Subcutaneous abdominal adipose tissue (tissue), 5 donors: Measurements from ENCODE around the gene SURF4.

ENCODE experiments used
- H3K27ac ChIP-seq: one replicate; pipeline ENCODE4 v1.7.0; 2013; ENCODE audit warnings: low read depth, mild to moderate bottlenecking, inconsistent platforms, low read length, moderate library complexity
- H3K27me3 ChIP-seq, 5 donors: one replicate each; pipeline ENCODE4 v1.7.0; 2013; ENCODE audit warnings: low read length in 5 of 5, inconsistent platforms in 1 of 5; ENCODE audit not compliant: control insufficient read depth in 5 of 5, insufficient read depth in 4 of 5
- H3K36me3 ChIP-seq, 5 donors: one replicate each; pipeline ENCODE4 v1.7.0; 2013; ENCODE audit warnings: low read length in 5 of 5; ENCODE audit not compliant: control insufficient read depth in 5 of 5, insufficient read depth in 5 of 5
- H3K4me1 ChIP-seq, 5 donors: one replicate each; pipeline ENCODE4 v1.7.0; 2013; ENCODE audit warnings: low read length in 5 of 5, mild to moderate bottlenecking in 3 of 5, moderate library complexity in 1 of 5; ENCODE audit not compliant: control insufficient read depth in 5 of 5, insufficient read depth in 5 of 5
- H3K4me3 ChIP-seq, 5 donors: one replicate each; pipeline ENCODE4 v1.7.0; 2013; ENCODE audit warnings: low read length in 5 of 5, low read depth in 1 of 5
- H3K9ac ChIP-seq, 5 donors: one replicate each; pipeline ENCODE4 v1.7.0; 2013; ENCODE audit warnings: low read length in 5 of 5, mild to moderate bottlenecking in 4 of 5, moderate library complexity in 3 of 5
- H3K9me3 ChIP-seq, 5 donors: one replicate each; pipeline ENCODE4 v1.7.0; 2013; ENCODE audit warnings: low read length in 5 of 5; ENCODE audit not compliant: control insufficient read depth in 5 of 5
- donor health status: healthy.
- donor health status: healthy.
- donor health status: healthy.
- donor health status: healthy.
- donor health status: healthy.

SURF4 gene

DNA sequence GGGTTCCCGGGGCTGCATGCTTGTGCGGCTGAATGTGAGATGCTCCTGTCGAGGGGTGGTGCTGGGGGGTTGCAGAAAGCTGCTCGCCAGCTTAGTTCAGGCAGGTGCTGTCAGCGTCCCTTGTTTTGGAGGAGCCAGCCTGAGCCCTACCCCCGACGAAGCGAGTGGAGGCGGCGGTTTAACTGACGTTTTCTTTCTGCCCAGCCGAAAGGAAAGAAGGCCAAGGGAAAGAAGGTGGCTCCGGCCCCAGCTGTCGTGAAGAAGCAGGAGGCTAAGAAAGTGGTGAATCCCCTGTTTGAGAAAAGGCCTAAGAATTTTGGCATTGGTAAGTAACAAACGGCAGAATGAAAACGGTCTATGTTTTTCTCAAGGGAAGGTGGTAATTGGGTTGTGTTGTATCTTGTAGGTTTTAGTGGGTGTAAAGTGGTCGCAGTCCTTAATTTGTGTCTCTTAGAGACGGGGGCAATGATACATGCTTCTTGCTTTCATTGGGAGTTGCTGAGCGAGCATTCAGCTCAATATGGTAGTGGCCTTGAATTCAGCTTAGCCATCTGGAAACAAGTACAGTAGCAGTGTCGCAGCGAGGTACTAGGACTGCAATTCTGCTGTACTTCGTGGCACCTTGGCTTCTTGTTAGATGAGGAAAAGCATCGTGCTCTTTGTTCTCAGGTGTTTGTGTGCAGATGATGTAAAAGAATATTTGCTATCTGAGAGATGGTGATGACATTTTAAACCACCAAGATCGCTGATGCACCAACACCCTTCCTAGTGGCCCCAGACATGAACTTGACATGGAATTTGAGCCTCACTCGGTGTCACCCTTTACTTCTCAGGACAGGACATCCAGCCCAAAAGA, 26.9 kb downstream of the SURF4 start:
- peak overlapping the region; percentile 84 to 99 (median 95) for H3K4me3 ChIP-seq
- H3K27ac ChIP-seq: peak overlapping the region; percentile 92
- peaks cover 10 to 42% (median 35%) of the 10 kb centered on the region in 5 donors for H3K4me1 ChIP-seq
- H3K9me3 ChIP-seq: peaks cover 0 to 2% (median 0%) of the 10 kb centered on the region in 5 donors
- peaks cover 5 to 70% (median 58%) of the 10 kb centered on the region in 5 donors for H3K36me3 ChIP-seq
- no peaks in the 10 kb centered on the region for H3K27me3 ChIP-seq
- peak overlapping the region; percentile 75 to 99 (median 99) for H3K9ac ChIP-seq

DNA sequence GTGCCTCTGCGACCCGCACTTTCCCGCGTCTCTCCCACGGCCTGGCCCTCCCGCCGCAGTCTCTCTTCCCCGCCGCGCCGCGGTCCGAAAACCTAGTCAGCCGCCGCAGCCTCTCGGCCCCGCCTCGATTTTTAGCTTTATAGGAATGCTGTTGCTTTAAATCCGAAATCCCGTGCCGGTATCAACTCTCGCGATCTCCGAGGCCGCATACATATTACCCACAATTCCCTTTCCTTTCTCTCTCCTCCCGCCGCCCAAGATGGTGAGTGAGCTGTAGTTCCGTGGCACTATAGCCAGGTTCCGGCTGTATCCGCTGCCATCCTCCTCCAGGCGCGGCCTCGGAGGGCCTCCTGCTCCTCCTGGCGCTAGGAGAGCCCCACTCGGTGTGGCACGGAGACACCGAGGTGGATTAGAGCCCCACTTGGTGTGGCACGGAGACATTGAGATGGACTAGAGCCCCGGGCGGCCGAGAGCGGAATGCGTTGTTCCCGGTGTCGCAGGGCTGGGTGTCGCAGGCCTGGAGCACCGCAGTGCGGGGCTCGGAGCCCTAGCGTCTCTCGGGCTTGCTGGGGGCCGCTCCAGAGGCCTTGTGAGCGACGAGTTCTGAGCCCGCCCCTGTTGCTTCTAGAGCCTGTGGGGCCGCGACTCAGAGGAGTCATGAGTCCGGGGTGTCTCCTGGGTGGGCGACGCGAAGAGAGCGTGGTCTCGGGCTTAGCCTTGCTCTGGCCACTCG, 27.7 kb downstream of the SURF4 start, which contains the start of the genes MED22 and RPL7A:
Gene MED22 (minus strand): TSS at position 147 of the 733 bp plus-strand sequence. CDS start 1,469 bp downstream, outside the sequence.
Gene RPL7A (plus strand): TSS at position 234 of the 733 bp plus-strand sequence. CDS start 26 bp downstream, at position 260.
- Histone ChIP-seq H3K27me3 (no peaks in the 10 kb centered on the region), H3K36me3 (peaks cover 5 to 72% (median 64%) of the 10 kb centered on the region in 5 donors), H3K9ac (peak within 1 kb of the TSS; percentile 75 to 99 (median 99)), H3K4me1 (peaks cover 10 to 42% (median 35%) of the 10 kb centered on the region in 5 donors), H3K4me3 (peak within 1 kb of the TSS; percentile 84 to 99 (median 95)), H3K9me3 (peaks cover 0 to 2% (median 0%) of the 10 kb centered on the region in 5 donors), H3K27ac (peak within 1 kb of the TSS; percentile 92)

DNA sequence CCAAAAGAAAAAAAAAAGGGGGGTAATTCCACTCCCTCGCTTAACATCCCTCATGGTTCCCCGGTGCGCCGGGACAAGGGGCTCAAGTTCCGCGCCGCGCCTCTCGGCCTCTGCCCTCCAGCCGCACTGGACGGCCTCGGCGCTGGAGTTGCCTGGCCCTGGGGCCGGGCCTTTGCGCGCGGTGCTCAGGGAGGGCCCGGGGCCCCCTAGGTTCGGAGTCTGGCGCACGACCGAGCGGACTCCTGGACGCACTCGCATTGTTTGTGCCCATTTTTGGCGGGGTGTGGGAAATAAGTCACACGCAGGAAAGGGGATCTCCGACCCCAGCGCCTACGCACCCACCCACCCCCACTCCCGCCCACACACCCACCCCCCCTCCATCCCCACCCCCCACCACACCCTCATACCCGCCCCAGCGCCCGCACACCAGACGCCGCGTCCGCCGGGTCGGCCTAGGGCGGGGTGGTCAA, 28.3 kb downstream of the SURF4 start:
- Histone ChIP-seq H3K27ac (peak overlapping the region; percentile 92), H3K4me1 (peaks cover 10 to 47% (median 37%) of the 10 kb centered on the region in 5 donors)

DNA sequence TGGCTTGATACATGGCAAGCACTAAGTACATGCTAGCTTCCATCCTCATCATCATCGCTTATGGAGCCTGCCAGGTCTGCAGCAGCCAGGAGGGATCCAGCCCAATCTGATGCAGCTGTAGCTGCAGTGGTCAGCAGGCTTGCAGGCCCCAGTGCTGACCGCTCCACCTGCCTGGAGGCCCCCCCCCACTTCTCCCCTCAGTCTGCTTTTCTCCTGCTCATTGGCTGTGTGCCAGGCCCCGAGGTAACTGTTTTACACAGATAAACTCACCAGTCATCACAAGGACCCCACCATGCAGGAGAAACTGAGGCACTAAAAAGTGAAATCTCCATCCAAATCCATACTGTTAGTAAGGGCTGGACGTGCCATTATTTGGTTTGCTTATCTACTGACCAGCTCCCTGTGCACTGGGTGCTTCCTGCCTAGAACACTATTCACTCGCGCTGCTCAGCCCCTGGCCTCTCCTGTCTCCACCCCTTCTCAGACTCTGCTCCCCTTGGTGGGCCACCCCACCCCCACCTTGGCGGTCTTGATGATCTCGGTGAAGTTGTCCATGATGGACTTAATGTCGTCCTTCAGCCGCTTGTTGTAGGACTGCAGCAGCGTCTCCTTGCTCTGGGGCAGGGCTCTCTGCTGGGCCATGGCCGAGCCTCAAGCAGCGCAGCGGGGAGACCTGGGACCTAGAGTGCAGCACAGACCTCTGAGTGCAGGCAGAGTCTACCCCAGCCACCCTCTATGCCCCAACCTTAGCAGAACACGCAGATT, 29.7 kb downstream of the SURF4 start:
- peaks cover 5 to 72% (median 66%) of the 10 kb centered on the region in 5 donors for H3K36me3 ChIP-seq
- H3K9ac ChIP-seq: peak overlapping the region in 3 of 5 donors; percentile 76 to 79 (median 76)
- no peaks in the 10 kb centered on the region for H3K9me3 ChIP-seq
- H3K4me3 ChIP-seq: peak overlapping the region in 4 of 5 donors; percentile 94 to 99 (median 96)
- H3K27me3 ChIP-seq: no peaks in the 10 kb centered on the region
- H3K27ac ChIP-seq: peak overlapping the region; percentile 92
- H3K4me1 ChIP-seq: peaks cover 10 to 52% (median 39%) of the 10 kb centered on the region in 5 donors

More for the DNA sequence above, 28.3 kb downstream of the SURF4 start:
- Histone ChIP-seq H3K27me3 (no peaks in the 10 kb centered on the region), H3K9ac (peak overlapping the region; percentile 26 to 99 (median 98)), H3K36me3 (peaks cover 5 to 72% (median 66%) of the 10 kb centered on the region in 5 donors), H3K4me3 (peak overlapping the region in 4 of 5 donors; percentile 94 to 99 (median 96)), H3K9me3 (peaks cover 0 to 2% (median 0%) of the 10 kb centered on the region in 5 donors)

DNA sequence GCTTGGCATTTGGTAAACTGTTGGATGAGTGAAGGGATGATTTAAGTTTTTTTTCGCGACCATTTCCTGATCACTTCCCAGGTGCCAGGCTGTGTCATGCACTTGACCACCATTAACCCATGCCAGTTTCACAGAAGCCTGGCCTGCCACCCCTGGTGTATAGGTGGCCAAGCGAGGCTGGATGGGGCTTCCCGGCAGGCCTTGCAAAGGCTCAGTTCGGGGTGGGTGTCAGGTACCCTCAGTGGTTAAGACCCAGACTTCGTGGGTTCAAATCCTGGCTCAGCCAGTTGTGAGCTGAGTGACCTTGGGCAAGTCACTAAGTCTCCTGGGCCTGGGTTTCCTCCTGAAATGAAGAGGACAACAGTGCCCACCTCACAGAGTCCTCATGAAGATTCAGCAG, 30.3 kb downstream of the SURF4 start:
- Histone ChIP-seq H3K36me3 (peaks cover under 1 to 72% (median 66%) of the 10 kb centered on the region in 5 donors), H3K27ac (no peak overlapping the region), H3K9ac (peak overlapping the region in 2 of 5 donors; percentile 5 to 35)

DNA sequence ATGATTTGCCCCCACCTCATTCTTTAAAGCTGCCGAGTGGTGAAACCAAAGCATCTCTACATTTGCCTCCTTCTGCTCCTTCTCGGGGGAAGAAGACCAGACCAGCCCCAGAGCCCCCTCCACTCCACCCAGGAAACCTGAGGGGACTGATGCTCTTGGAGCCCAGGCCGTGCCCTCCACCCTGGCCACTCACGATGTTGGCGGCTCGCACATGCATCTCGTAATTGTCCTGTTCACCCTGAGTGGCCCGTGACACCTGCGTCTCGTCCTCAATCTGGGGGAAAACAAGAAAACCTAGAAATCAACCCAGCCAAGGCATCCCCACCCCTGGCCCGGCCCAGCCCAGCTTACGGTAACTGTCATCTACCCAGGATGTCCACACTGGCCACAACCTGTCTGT, 30.9 kb downstream of the SURF4 start:
- H3K9ac ChIP-seq: peak overlapping the region in 1 of 5 donors; percentile 35
- no peak overlapping the region for H3K27ac ChIP-seq
- H3K36me3 ChIP-seq: peaks cover 0 to 72% (median 65%) of the 10 kb centered on the region in 5 donors
- H3K4me1 ChIP-seq: peaks cover 11 to 63% (median 45%) of the 10 kb centered on the region in 5 donors
- H3K9me3 ChIP-seq: no peaks in the 10 kb centered on the region
- no peaks in the 10 kb centered on the region for H3K27me3 ChIP-seq
- no peak overlapping the region for H3K4me3 ChIP-seq

More for the DNA sequence above, 30.3 kb downstream of the SURF4 start:
- Histone ChIP-seq H3K4me3 (no peak overlapping the region), H3K27me3 (no peaks in the 10 kb centered on the region), H3K9me3 (no peaks in the 10 kb centered on the region), H3K4me1 (peaks cover 10 to 57% (median 42%) of the 10 kb centered on the region in 5 donors)

DNA sequence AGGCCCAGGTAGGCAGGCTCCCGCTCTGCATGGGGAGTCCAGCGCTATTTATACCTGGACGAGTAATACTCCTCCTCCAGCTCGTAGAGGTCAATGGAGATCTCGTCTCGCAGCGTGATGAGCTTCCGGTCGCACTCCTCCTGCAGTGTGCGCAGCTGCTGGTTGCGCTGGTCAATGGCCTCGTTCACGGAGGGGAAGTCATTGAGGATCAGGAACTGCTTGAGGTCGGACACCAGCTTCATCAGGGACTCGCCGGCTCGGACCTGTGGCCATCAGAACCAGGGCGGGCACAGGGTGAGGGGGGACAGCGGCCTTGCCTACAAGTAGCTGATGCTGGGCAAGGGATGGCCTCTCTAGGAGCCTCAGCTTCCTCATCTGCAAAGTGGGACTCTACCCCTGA, 31.8 kb downstream of the SURF4 start:
- Histone ChIP-seq H3K4me1 (peaks cover 10 to 64% (median 46%) of the 10 kb centered on the region in 5 donors), H3K9ac (no peak overlapping the region), H3K4me3 (no peak overlapping the region), H3K9me3 (no peaks in the 10 kb centered on the region), H3K27me3 (no peaks in the 10 kb centered on the region), H3K27ac (no peak overlapping the region), H3K36me3 (peaks cover 0 to 72% (median 62%) of the 10 kb centered on the region in 5 donors)

DNA sequence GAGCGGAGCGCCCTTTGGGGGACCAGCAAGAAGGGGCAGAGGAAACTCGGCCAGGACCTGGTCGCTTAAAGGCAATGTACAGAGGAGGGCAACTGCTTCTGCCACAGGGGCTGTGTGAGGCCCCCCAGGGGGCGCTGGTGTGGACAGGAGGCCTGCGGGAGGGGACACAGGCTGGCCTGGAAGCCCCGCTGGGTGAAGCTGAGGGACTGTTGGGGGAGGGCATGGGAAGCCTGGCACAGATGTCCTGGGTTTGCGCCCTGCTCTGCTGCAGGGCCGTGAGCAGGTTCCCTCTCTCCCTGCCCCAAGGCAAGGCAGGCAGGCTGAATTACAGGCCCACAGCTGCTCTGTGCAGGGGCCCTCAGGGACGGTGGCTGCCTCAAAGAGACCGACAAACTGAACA, 33.3 kb downstream of the SURF4 start:
- no peak overlapping the region for H3K27ac ChIP-seq
- H3K27me3 ChIP-seq: no peaks in the 10 kb centered on the region
- no peak overlapping the region for H3K4me3 ChIP-seq
- peaks cover 0 to 73% (median 62%) of the 10 kb centered on the region in 5 donors for H3K36me3 ChIP-seq
- H3K9me3 ChIP-seq: no peaks in the 10 kb centered on the region
- peaks cover 7 to 63% (median 44%) of the 10 kb centered on the region in 5 donors for H3K4me1 ChIP-seq
- H3K9ac ChIP-seq: no peak overlapping the region

DNA sequence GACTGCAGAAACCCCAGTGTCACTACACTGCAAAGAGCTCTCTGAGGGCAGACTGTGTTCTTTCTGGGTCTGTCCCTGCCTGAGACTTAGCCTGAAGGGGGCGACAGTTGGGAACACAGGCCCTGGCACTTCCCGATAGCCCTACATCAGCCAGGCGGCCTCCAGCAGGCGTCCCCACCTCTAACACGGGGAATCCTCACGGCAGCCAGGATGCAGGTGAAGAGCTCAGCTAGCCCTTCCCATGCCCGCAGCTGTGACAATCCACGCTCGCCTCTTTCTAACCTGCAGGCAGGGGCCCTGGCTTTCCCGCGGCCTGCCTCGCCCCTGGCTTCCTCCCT, 33.8 kb downstream of the SURF4 start:
- Histone ChIP-seq H3K9me3 (no peaks in the 10 kb centered on the region), H3K9ac (no peak overlapping the region), H3K36me3 (peaks cover 0 to 73% (median 62%) of the 10 kb centered on the region in 5 donors), H3K27me3 (no peaks in the 10 kb centered on the region), H3K4me1 (peaks cover 7 to 58% (median 40%) of the 10 kb centered on the region in 5 donors), H3K4me3 (no peak overlapping the region), H3K27ac (no peak overlapping the region)
